Left colon (tissue), 2 donors: ENCODE results near the gene NEDD4. TPM values are rescaled to one million over a fixed set of nuclear protein-coding genes. Genes with fewer than 3 reads are reported as not detected.
A peak's percentile ranks its signal among the peaks of the same experiment; 100 is the strongest.
"Not testable (repeated sequence)": the region's sequence is repeated elsewhere in the genome, so short reads cannot be mapped to it uniquely, and the experiment has no call there.

Source experiments
- ATAC-seq: fragments of 200-7000 bp; cut with Tn5 transposase; one replicate; pipeline ENCODE4 v1.9.1; 2020; ENCODE audit warnings: mild to moderate bottlenecking, moderate library complexity
- DNase-seq, 2 donors: peaks; one replicate each; pipeline ENCODE4 v3.0.0-alpha.2; 2020
- intact Hi-C, 2 donors: fragments of 100-400 bp; cut with DNase I in 1 of 2; cut with micrococcal nuclease in 1 of 2; formaldehyde crosslinking; loops; one replicate each; pipeline versions ENCODE4 v1.11.2 to v1.14.0; 2022; cut with DNase I, micrococcal nuclease
- total RNA-seq, 2 donors: library from RNA; stranded (reverse); fragmentation: NEBNext Ultra II Directional; extraction: Animal tissue kit (Norgen Biotek cat#: 25700); gene quantifications; one replicate each; pipeline ENCODE4 v1.2.1, GENCODE V29; 2021
- donor health status: DM: no; HTN: no; CAD: no.
- donor health status: DM: yes; HTN: yes; CAD: no.

Gene NEDD4
- total RNA-seq, 2 donors from 2014 or later = 10.4 to 13.4 TPM

GRCh38 chr15:55859681-55860080 is 133.7 kb downstream of the NEDD4 start:
- ATAC-seq = no peak
- intact Hi-C loops = no loop called here
- DNase-seq = no peak

GRCh38 chr15:55858661-55859060 is 134.8 kb downstream of the NEDD4 start:
- intact Hi-C loops = no loop called here

GRCh38 chr15:55856506-55857164 is 136.8 kb downstream of the NEDD4 start:
- ATAC-seq = no peak
- no peak for DNase-seq
- intact Hi-C loops = no loop called here

More at GRCh38 chr15:55858661-55859060, 134.8 kb downstream of the NEDD4 start:
- no peak for ATAC-seq
- DNase-seq = no peak

GRCh38 chr15:55853134-55853533 is 140.3 kb downstream of the NEDD4 start:
- no peak for DNase-seq
- ATAC-seq = no peak
- intact Hi-C loops = no loop called here

- peak; percentile 62 for ATAC-seq
- intact Hi-C loops = loop anchor here in 1 of 2 donors (5.0 kb wide), 1 partner anchor 194 kb away; no protein-coding TSS in a partner anchor
- peak in 1 of 2 donors; percentile 9 for DNase-seq
Measured at GRCh38 chr15:55846116-55846707, 147.2 kb downstream of the NEDD4 start.

- intact Hi-C loops, DNase-seq, ATAC-seq: not testable (repeated sequence)
Measured at GRCh38 chr15:55842897-55843296, 150.5 kb downstream of the NEDD4 start.

GRCh38 chr15:55835866-55836265 is 157.5 kb downstream of the NEDD4 start:
- intact Hi-C loops = no loop called here
- DNase-seq (no peak), ATAC-seq (no peak)

- no peak for DNase-seq
- ATAC-seq = no peak
- intact Hi-C loops = no loop called here
Measured at GRCh38 chr15:55834331-55834730, 159.1 kb downstream of the NEDD4 start.

- no peak for ATAC-seq
- intact Hi-C loops = no loop called here
- DNase-seq = no peak
Measured at GRCh38 chr15:55829826-55830225, 163.6 kb downstream of the NEDD4 start.

- intact Hi-C loops = no loop called here
Measured at GRCh38 chr15:55827955-55828354, 165.5 kb downstream of the NEDD4 start.

GRCh38 chr15:55827204-55827603 is 166.2 kb downstream of the NEDD4 start:
- no peak for DNase-seq
- intact Hi-C loops = no loop called here
- no peak for ATAC-seq

More at GRCh38 chr15:55827955-55828354, 165.5 kb downstream of the NEDD4 start:
- DNase-seq (no peak), ATAC-seq (no peak)

GRCh38 chr15:55824857-55825613 is 168.4 kb downstream of the NEDD4 start:
- intact Hi-C loops = no loop called here
- DNase-seq (no peak), ATAC-seq (no peak)

- no peak for DNase-seq
- no peak for ATAC-seq
- intact Hi-C loops = no loop called here
Measured at GRCh38 chr15:55823699-55824340, 169.6 kb downstream of the NEDD4 start.

GRCh38 chr15:55823191-55823670 is 170.2 kb downstream of the NEDD4 start:
- intact Hi-C loops = no loop called here
- ATAC-seq (no peak), DNase-seq (no peak)

GRCh38 chr15:55821740-55822139 is 171.7 kb downstream of the NEDD4 start:
- DNase-seq, ATAC-seq, intact Hi-C loops: not testable (repeated sequence)

GRCh38 chr15:55820043-55820442 is 173.4 kb downstream of the NEDD4 start:
- intact Hi-C loops = no loop called here
- ATAC-seq (no peak), DNase-seq (no peak)

- ATAC-seq (no peak), DNase-seq (no peak)
- intact Hi-C loops = no loop called here
Measured at GRCh38 chr15:55819397-55820034, 173.9 kb downstream of the NEDD4 start.

- intact Hi-C loops = no loop called here
- ATAC-seq (no peak), DNase-seq (no peak)
Measured at GRCh38 chr15:55816017-55816416, 177.4 kb downstream of the NEDD4 start.
